Inflammatory macrophage treated with lipopolysaccharide for 1 hour (primary cell): ENCODE measurements around the gene MALL.
"Not testable (repeated sequence)": the region's sequence is repeated elsewhere in the genome, so short reads cannot be mapped to it uniquely, and the experiment has no call there.

Experiments
- DNase-seq, 2 donors: peaks; one replicate each; pipeline ENCODE4 v3.0.0-alpha.2; 2020 to 2022

MALL gene

GRCh38 chr2:110049769-110050168, 65.9 kb downstream of the MALL start:
- DNase-seq = not testable (repeated sequence)

- DNase-seq = not testable (repeated sequence)
Observed at GRCh38 chr2:110048255-110049197, 67.1 kb downstream of the MALL start.

- DNase-seq = not testable (repeated sequence)
Observed at GRCh38 chr2:110047225-110047624, 68.4 kb downstream of the MALL start.

DNA sequence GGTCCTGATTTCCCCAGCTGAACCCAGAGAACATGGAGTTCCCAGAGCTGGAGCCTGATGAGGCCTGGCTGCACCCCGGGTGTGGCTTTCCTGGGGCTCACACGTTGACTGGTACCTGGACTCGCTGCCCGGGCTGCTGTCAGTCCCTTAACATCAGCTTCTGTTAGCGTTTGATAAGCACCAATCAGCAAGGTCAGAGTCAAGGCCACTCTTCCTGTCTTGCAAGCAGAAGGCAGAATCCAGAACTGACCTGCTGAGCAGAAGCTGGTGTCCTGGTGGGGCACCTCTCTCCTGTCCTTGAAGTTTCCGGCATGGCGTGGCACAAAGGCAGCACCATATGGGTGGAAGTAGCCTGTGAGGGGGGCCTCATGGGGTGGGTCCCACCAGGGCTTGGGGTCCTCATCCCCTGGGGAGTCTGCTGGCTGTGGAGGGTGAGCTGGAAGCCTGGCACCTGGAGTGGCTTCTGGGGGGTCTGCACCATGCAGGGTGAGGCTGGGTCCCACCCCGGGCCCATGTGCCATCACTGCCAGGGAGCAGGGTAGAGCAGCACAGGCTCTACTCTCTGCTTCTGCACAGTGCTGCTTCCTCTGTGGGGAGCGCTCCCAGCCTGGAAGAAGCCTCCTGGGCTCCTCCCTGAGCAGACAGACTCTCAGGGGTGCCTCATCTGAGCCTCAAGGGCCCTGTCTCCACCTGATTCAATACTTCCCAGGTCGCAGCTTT, 73.5 kb downstream of the MALL start:
- not testable (repeated sequence) for DNase-seq

DNA sequence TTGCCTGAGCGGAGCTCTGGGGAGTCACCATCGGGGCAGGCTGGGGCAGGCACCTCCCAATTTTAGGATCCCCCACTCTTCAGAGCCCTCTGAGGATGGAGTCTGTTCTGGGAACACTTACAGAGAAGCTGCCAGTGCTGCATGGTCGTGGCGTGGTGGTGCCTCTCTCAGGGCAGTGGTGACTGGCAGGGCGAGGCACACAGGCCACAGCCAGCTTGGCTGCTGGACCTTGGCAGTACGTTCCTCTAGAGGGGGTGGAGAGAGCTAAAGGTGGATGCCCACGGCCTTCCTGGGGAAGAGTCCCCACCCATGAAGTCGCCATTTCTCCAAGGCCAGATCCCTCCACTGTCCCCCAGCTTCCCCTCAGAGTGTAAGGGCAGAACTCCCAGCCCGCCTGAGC, 78.3 kb downstream of the MALL start:
- DNase-seq = not testable (repeated sequence)

DNA sequence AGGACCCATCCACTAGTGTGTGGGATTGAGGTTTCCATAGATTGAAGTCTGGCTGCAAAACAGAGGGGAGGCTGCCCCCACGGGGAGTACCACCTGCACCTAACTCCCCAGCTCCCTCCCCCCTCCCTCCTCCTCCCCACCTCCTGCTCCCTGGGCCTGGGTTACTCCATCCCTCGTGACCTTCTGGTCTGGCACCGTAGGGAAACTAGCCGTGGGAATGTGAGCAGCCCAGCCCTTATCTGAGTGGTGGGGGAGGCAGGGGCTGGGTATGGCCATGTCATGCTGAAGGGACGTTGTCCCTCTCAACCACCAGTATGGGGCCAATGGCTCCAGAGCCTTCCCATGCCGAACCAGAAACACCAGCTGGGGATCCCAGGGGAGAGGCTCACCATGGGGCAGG, 80.2 kb downstream of the MALL start:
- not testable (repeated sequence) for DNase-seq

- DNase-seq = not testable (repeated sequence)
Observed at GRCh38 chr2:110034935-110035334, 80.7 kb downstream of the MALL start.
